GM19035 (cell line): ENCODE measurements around the gene ARSG.
"Not testable (repeated sequence)": the region's sequence is repeated elsewhere in the genome, so short reads cannot be mapped to it uniquely, and the experiment has no call there.

Source experiments
- ATAC-seq: cut with Tn5 transposase; IDR thresholded peaks from one replicate; pipeline ENCODE4 v1.9.1; 2021; ENCODE audit not compliant: unreplicated experiment

ARSG gene

DNA sequence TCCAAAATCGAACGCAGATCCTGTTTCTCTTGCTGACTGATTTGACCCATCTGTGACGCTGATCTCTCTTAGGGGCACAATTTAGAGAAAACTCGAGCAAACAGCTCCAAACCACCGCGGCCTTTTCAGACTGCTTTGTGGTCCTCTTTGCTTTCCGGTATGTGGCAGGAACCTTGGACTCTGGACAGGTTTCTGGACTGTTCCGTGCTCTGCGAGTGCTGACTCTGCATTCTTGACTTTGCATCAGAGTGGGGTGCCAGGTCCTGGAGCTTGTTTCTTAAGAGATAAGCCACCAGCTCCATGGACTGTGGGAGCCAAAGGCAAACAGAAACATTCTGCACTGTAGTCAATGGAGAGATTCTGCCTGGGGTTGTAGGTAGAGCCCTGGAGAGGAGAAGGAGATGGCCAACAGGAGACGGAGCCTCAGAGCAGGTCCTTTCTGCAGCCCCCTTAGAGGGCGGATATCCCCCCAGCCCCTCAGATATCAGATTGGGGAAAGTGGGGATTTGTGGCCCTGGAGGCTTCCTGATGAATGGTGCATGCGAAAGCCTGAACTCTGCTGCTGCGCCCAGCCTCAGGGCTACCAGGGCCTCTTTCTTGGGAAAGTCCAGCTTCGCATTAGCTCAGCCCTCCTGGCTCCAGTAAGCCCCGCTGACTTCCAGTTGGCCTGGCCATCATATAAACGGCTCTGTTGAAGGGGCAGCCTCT lies 100.4 kb downstream of the ARSG start:
- no peak for ATAC-seq

DNA sequence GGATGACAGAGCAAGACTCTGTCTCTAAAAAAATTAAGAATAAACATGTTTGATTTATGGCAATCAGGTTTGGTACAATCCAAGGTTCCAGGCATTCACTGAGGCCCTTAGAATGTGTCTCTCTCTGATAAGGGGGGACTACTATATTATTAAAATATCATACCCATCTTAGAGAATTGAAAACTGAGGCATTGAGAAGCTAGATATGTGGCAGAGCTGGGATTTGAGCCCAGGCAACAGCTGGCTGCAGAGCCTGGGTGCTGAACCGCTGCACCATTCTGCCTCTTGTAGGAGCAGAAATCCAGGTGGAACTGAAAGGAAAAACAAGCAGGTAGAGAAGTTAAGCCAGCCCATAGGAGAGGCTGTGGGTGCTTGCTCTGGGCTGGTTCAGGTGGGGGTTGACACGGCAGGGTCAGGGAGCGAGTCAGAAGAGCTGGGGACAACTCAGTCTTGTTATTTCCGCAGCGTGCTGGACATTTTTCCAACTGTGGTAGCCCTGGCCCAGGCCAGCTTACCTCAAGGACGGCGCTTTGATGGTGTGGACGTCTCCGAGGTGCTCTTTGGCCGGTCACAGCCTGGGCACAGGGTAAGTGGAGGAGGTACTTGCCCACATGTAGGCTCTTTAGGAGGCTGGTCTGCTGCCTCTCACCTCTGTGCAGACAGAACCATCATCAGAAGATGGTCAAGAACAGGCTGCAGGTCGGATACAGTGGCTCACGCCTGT lies 103.5 kb downstream of the ARSG start:
- no peak for ATAC-seq

DNA sequence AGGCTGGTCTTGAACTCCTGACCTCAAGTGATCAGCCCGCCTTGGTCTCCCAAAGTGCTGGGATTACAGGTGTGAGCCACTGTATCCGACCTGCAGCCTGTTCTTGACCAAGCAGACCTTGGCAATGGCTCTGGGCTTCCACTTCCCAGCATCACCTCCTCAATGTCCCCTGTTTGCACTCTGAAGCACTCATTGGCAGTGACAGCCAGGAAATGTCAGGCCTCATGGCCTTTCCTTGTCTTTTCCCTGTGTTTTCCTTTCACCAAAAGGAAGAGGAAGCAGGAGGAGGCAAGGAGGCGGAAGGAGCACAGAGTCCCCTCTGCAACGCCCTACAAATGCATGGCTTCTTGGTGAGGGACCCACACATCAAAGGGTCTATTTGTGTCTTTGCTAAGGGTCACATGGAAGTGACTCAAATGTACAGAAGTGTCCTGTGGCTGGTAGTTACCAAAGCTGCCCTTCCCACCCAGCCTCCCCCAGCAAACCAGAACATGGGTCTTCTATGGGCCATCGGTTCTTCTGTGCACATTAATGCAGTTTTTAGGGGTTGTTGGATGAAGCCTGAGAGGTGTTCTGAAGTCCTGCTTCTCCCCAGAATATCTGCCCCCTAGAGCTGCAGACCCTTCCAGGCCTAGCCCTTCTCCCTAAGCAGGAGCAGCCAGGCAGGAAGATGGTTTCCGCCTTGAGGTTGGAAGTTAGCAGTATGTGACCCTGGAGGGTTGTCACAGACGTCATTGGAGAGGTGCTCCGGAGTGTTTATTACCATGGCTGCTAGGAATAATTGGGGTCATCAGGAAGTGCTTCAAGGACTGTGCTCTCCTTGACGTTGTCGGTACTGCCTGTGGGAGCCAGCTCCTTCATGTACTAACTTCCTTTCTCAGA lies 105.2 kb downstream of the ARSG start:
- no peak for ATAC-seq

DNA sequence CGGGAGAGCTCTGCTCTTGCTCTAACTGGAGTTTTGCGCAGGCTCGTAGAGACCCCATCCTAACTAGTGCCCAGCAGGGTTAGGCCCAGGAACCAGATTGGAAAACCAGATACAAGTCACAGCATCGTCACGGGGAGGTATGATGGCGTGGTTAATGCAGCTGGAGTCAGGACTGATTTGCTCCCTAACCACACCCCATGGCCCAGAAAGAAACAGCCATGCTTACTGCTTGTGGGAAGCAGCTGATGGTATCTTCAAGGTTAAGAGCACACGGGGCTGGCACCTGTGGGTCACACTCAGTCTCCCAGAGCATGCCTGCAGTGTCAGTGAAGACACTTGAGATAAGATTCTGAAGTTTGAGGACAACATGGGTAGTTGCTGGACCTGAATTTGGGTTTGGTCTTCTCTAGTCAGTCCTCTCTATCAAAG lies 105.8 kb downstream of the ARSG start:
- ATAC-seq, result no peak

DNA sequence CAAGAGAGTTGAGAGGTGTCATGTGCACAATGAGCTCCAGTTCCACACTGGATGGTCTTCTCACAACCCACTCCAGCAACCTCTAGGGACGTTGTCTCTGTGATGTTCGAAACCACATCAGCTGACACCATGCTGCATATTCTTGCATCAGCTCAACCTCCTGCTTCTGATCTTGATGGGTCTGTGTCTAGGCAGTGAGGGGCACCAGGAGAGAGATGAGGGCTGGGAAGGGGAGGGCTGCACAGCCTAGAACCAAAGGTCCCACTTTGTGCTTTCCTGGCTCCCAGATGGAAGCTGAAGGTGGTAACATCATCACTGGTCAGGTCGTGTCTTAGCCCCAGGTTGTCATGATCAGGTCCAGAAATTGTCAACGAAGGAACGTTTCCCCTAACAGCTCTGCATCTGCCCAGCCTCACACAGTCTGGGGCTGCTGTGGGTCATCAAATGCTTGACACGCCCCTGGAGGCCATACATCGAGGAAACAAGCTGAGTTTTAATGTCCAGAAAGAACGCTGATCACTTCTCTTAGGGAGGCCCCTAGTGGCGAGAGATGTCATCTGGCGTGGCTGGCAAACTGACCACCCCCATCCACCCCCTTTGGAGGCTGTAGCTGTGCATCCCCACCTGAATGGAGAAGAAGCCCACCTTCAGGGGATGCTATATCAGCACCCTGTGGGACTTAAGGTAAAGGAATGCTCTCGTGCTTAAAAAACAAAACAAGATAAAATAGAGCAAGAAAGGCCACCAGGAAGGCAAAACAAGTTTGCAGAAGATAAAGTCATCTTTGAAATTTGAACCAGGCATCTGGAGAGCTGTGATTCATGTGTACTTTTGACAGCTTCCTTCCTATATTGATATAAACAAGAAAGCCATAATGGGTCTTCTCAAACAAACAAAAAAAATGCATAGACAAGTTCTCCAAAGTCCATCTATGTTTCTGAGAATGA lies 107.7 kb downstream of the ARSG start:
- peak; percentile 93 for ATAC-seq

DNA sequence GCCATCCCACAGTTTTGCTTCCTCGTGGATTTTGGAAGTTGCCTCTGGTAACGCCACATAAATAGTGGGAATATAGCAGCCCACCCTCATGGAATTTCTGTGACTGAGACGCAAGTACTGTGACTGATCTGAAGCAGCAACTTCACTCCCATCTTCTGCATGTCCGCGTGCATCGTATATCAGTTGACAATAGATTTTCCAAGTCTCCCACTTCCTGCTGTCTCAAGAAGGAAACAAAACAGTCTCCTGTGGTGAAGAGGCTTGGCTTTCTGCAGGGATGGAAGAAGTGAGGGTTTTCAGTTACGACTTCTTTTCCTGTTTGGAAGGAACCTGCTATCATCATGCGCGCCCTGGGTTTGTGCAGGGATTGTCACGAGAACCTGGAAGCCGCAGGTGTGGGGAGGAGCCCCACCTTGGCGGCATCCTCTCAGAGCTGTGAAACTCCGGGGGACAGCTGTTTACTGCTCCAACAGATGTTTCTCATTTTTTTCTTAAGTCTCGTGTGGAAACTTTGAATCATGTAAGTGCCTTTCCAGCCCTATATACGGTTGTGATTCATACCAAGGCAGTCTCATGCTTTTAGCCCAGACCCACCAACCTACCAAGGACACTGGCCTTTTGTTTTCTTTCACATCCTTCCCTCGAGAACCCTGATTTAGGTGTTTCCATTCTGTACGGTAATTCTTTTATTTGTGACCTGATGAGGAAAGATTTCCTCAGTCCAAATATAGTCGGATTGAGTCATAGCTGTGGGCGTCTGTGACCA lies 108.5 kb downstream of the ARSG start:
- ATAC-seq, result no peak

DNA sequence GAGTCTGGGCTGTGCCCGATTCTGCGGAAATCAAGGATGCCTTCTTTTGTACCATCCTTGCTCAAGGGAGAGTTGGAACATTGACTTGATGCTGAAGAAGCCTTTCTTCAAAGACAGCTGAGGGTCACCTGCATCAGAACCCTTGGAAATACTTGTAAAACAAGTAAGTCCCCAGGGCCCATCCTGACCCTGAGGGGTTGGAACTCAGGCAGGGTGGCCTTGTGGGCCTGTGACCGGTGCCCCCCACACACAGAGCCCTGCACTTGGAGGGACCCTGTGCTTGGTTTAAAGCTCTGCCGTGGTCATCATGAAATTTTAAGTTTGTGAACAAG lies 109.1 kb downstream of the ARSG start:
- ATAC-seq, result no peak

DNA sequence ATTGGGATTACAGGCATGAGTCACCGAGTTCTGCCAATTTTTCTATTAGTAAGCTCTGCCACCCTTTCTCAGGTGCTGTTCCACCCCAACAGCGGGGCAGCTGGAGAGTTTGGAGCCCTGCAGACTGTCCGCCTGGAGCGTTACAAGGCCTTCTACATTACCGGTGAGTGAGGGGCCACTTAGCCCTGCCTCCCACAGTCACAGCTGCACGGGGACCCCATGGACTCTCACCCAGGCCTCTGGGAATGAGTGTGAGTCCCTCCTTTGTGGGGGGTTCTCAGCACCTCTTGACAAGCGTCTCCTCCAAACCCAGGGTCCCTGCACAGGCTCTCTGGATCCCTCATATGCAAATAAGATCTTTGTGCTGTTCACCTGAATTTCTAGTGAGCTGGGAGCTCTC lies 110.0 kb downstream of the ARSG start:
- no peak for ATAC-seq

DNA sequence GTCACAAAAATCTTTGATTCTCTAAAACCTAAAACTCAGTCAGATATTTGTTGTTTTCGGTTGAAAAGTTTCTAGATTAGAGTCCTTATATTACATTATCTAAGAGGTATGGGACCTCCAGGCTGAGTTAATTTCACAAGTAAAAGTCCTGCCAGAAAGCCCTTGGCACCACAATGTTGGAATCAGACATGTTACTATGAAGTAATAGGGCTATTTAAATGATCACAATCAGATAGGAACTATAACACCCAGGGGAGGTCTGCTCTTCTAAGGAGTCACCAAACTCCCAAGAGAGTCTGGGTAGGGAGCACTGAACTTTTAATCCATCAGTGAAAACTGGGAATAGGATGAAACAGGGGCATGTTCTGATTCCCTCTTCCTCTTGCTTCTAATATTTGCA lies 111.8 kb downstream of the ARSG start:
- no peak for ATAC-seq

DNA sequence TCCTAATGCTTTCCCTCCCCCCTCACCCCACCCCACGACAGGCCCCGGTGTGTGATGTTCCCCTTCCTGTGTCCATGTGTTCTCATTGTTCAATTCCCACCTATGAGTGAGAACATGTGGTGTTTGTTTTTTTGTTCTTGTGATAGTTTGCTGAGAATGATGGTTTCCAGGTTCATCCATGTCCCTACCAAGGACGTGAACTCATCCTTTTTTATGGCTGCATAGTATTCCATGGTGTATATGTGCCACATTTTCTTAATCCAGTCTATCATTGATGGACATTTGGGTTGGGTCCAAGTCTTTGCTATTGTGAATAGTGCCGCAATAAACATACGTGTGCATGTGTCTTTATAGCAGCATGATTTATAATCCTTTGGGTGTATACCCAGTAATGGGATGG lies 112.5 kb downstream of the ARSG start:
- not testable (repeated sequence) for ATAC-seq

DNA sequence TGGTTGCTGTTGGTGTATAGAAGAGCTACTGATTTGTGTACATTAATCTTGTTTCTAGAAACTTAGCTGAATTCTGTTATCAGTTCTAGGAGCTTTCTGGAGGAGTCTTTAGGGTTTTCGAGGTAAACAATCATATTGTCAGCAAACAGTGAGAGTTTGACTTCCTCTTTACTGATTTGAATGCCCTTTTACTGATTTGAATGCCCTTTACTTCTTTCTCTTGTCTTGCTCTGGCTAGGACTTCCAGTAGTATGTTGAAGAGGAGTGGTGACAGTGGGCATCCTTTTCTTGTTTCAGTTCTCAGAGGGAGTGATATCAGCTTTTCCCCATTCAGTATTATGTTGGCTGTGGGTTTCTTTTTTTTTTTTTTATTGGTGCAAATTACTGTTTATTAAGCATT lies 116.4 kb downstream of the ARSG start:
- not testable (repeated sequence) for ATAC-seq

DNA sequence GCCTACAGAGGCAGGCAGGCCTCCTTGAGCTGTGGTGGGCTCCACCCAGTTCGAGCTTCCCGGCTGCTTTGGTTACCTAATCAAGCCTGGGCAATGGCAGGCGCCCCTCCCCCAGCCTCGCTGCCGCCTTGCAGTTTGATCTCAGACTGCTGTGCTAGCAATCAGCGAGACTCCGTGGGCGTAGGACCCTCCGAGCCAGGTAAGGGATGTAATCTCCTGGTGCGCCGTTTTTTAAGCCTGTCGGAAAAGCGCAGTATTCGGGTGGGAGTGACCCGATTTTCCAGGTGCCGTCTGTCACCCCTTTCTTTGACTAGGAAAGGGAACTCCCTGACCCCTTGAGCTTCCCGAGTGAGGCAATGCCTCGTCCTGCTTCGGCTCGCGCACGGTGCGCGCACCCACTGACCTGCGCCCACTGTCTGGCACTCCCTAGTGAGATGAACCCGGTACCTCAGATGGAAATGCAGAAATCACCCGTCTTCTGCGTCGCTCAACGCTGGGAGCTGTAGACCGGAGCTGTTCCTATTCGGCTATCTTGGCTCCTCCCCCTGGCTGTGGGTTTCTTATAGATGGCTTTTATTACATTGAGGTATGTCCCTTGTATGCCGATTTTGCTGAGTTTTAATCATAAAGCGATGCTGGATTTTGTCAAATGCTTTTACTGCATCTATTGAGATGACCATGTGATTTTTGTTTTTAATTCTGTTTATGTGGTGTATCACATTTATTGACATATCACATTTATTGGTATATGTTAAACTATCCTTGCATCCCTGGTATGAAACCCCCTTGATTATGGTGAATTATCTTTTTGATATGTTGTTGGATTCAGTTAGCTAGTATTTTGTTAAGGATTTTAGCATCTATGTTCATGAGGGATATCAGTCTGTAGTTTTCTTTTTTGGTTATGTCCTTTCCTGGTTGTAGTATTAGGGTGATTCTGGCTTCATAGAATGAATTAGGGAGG lies 122.6 kb downstream of the ARSG start:
- not testable (repeated sequence) for ATAC-seq

DNA sequence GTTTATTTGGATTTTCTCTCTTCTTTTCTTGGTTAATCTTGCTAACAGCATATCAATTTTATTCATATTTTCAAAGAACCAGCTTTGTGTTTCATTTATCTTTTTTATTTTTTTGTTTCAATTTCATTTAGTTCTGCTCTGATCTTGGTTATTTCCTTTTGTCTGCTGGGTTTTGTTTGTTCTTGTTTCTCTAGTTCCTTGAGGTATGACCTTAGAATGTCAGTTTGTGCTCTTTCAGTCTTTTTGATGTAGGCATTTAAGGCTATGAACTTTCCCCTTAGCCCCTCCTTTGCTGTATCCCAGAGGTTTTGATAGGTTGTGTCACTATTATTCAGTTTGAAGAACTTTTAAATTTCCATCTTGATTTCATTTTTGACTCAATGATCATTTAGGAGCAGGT lies 123.6 kb downstream of the ARSG start:
- ATAC-seq, result not testable (repeated sequence)

DNA sequence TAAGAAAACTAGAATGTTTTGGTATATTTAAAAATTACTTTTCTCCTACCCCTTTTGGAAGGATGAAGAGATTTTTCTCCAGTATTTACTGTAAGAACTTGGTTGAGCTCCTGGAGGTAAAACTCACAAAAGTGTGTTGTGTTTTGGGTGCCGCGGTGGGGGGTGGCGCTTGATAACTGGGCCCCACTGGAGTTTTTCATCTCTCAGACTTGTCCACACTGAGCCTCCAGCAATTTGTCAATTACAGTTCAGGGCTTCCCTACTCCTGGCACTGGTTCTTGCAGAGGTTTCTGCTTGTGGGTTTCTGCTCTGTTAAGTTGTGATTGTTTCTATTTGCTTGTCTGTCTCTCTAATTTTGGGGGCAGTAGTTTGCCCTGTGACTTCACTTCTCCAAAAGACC lies 126.0 kb downstream of the ARSG start:
- ATAC-seq, result no peak

DNA sequence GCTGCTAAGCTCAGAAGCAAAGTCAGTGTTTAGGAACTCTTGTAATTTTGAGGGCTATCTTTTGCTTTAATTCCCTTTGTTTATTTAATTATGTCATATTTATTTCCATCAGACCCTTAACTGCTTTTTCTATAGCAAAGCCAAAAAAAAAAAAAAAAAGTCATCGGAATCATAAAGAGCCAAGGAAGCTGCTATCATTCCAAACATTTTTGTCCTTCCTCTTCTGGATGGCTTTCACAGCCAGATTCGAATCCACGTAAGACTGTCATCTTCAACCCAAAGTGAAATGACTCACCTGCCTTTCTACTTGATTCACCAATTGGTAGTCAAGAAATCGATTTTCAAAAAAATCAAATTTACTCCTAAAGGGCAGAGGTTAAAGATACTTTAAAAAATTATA lies 127.6 kb downstream of the ARSG start:
- no peak for ATAC-seq

DNA sequence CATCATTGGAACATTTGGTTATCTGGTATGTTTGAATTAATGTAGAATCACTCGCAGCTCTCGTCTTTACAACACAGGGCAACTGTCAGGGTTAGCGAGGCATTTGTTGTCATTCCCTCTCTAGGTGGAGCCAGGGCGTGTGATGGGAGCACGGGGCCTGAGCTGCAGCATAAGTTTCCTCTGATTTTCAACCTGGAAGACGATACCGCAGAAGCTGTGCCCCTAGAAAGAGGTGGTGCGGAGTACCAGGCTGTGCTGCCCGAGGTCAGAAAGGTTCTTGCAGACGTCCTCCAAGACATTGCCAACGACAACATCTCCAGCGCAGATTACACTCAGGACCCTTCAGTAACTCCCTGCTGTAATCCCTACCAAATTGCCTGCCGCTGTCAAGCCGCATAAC lies 128.8 kb downstream of the ARSG start:
- ATAC-seq, result no peak

DNA sequence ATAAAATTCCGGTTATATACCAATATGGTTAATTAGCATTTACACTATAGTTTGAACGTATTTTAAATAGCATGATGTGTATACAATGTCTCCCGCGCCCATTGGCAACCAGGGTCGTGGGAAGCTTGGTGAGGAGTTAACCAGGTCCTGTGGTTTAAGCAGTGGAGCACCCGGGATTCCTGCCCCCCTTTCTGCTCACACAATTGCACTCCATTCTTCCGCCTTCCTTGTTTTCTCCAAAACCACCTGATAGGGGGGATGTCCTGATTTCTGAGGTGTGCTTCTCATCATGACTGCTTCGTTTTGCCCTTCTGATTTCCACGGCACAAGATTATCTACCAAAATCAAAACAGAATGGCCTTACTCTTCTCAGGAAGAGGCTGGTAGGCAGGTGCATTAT lies 130.2 kb downstream of the ARSG start:
- ATAC-seq, result no peak

DNA sequence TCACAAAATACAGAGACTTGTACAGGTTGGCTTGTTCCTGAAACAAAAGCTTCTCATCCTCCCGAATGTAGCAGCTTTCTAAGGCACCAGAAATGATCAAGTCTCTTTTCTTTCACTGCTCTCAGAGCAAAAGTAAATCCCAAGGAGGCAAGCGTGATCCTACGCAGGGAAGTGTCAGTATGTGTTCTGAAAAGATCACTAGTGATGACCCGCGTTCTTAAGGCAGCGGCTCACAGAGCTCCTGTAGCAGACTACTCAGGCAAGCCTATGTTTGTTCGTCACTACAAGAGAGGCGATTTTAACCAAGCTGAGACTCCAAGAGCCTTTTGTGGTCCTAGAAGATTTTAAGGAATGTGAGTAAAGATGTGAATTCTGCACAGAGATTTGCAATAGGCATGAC lies 131.5 kb downstream of the ARSG start:
- ATAC-seq, result no peak

DNA sequence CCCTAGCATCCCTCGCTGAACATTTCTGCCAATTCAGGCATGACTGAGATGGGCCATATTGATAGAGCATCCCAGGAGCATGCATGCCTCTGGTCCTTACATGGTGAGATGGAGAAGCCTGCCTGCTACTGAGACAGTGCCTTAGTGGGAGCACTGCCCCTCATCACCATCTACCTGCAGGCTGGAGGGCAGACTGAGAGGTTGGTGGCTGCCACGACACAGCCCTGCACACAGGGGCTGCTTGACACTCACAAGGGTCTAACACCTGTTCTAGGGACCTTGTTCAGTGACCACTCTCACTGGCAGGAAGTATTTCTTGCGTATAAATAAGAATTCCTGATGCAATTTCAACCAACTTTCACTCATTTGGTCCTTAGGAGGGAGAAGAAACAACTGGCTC lies 132.0 kb downstream of the ARSG start:
- no peak for ATAC-seq
